ENCODE measurements around the gene CBX6. TPM values are rescaled to one million over a fixed set of nuclear protein-coding genes. Genes with fewer than 3 reads are reported as not detected.

Gene CBX6
- total RNA-seq, 3 donors from 2014 or later (not counting 1 experiment from before 2014, with no cell fraction given) = 68.0 to 81.5 (median 75.7) TPM

GRCh38 chr22:38829485-38829884 lies 42.5 kb downstream of the CBX6 start:
- H3K4me3 ChIP-seq (ENCODE audit: low read length) = no peak overlapping the region
- H3K4me1 Mint-ChIP-seq = no peaks in the 10 kb centered on the region
- no peak overlapping the region for H3K27ac Mint-ChIP-seq
- ATAC-seq (no peak), DNase-seq (no peak)
- TF ChIP-seq, protein P1, sequence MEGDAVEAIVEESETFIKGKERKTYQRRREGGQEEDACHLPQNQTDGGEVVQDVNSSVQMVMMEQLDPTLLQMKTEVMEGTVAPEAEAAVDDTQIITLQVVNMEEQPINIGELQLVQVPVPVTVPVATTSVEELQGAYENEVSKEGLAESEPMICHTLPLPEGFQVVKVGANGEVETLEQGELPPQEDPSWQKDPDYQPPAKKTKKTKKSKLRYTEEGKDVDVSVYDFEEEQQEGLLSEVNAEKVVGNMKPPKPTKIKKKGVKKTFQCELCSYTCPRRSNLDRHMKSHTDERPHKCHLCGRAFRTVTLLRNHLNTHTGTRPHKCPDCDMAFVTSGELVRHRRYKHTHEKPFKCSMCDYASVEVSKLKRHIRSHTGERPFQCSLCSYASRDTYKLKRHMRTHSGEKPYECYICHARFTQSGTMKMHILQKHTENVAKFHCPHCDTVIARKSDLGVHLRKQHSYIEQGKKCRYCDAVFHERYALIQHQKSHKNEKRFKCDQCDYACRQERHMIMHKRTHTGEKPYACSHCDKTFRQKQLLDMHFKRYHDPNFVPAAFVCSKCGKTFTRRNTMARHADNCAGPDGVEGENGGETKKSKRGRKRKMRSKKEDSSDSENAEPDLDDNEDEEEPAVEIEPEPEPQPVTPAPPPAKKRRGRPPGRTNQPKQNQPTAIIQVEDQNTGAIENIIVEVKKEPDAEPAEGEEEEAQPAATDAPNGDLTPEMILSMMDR (IDR thresholded peaks at IDR 0.05) = no peak
- intact Hi-C loops (cut with micrococcal nuclease) = no loop called here
- H3K9me3 ChIP-seq (ENCODE audit: control insufficient read depth, insufficient read depth, low read length) = no peaks in the 10 kb centered on the region
- H3K36me3 Mint-ChIP-seq = no peaks in the 10 kb centered on the region
- no peaks in the 10 kb centered on the region for H3K4me1 ChIP-seq (ENCODE audit: control insufficient read depth, insufficient read depth, low read length)
- no peaks in the 10 kb centered on the region for H3K9me3 Mint-ChIP-seq
- H3K4me3 Mint-ChIP-seq = no peak overlapping the region
- WGBS (ENCODE audit: insufficient coverage) = 91% methylated on average over 4 of the region's 4 CpGs
- H3K27me3 Mint-ChIP-seq (ENCODE audit: low read depth in 2 of 2) = no peaks in the 10 kb centered on the region
- H3K27ac ChIP-seq (ENCODE audit: low read length) = no peak overlapping the region
- H3K27me3 ChIP-seq (ENCODE audit: control insufficient read depth, insufficient read depth, low read length) = no peaks in the 10 kb centered on the region
- H3K36me3 ChIP-seq (ENCODE audit: control insufficient read depth, insufficient read depth, low read length) = no peaks in the 10 kb centered on the region

GRCh38 chr22:38828616-38829205 lies 43.3 kb downstream of the CBX6 start:
- no peaks in the 10 kb centered on the region for H3K27me3 Mint-ChIP-seq (ENCODE audit: low read depth in 2 of 2)
- no peak for DNase-seq
- no peaks in the 10 kb centered on the region for H3K36me3 Mint-ChIP-seq

DNA sequence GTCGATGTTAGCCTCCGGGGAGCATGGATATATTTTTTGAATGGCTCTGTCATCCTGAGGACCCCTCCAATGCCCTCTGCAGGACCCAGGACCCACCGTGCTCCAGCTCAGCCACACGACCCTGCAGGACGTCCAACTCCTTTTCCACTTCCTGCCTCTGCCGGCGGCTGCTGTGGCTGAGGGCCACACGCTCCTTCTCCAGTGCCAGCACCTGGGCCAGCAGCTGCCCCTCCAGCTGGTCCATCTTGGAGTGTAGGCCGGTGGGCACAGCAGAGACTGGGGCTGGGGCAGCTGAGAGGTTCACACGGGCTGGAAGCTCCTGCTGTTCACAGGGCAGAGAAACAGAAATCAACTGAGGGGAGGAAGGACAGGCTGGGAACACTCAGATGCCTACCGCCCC lies 43.8 kb downstream of the CBX6 start:
- Histone ChIP-seq H3K27ac (ENCODE audit: low read length) (no peak overlapping the region), H3K4me3 (ENCODE audit: low read length) (no peak overlapping the region), H3K27me3 (ENCODE audit: control insufficient read depth, insufficient read depth, low read length) (no peaks in the 10 kb centered on the region), H3K9me3 (ENCODE audit: control insufficient read depth, insufficient read depth, low read length) (no peaks in the 10 kb centered on the region), H3K4me1 (ENCODE audit: control insufficient read depth, insufficient read depth, low read length) (no peaks in the 10 kb centered on the region), H3K36me3 (ENCODE audit: control insufficient read depth, insufficient read depth, low read length) (no peaks in the 10 kb centered on the region)
- H3K27ac Mint-ChIP-seq = no peak overlapping the region
- H3K27me3 Mint-ChIP-seq (ENCODE audit: low read depth in 2 of 2) = no peaks in the 10 kb centered on the region
- no peaks in the 10 kb centered on the region for H3K9me3 Mint-ChIP-seq
- intact Hi-C loops (cut with micrococcal nuclease) = no loop called here
- no peak overlapping the region for H3K4me3 Mint-ChIP-seq
- no peaks in the 10 kb centered on the region for H3K4me1 Mint-ChIP-seq
- TF ChIP-seq, protein P1 (IDR thresholded peaks at IDR 0.05) = no peak
- DNase-seq (no peak), ATAC-seq (no peak)
- H3K36me3 Mint-ChIP-seq = no peaks in the 10 kb centered on the region
- WGBS (ENCODE audit: insufficient coverage) = 79% methylated on average over 11 of the region's 11 CpGs

More at GRCh38 chr22:38828616-38829205, 43.3 kb downstream of the CBX6 start:
- Histone ChIP-seq H3K4me3 (ENCODE audit: low read length) (no peak overlapping the region), H3K27ac (ENCODE audit: low read length) (no peak overlapping the region), H3K36me3 (ENCODE audit: control insufficient read depth, insufficient read depth, low read length) (no peaks in the 10 kb centered on the region), H3K9me3 (ENCODE audit: control insufficient read depth, insufficient read depth, low read length) (no peaks in the 10 kb centered on the region), H3K27me3 (ENCODE audit: control insufficient read depth, insufficient read depth, low read length) (no peaks in the 10 kb centered on the region), H3K4me1 (ENCODE audit: control insufficient read depth, insufficient read depth, low read length) (no peaks in the 10 kb centered on the region)
- Mint-ChIP-seq H3K4me1 (no peaks in the 10 kb centered on the region), H3K27ac (no peak overlapping the region), H3K9me3 (no peaks in the 10 kb centered on the region), H3K4me3 (no peak overlapping the region)
- ATAC-seq = no peak
- intact Hi-C loops (cut with micrococcal nuclease) = no loop called here
- 84% methylated on average over 10 of the region's 10 CpGs for WGBS (ENCODE audit: insufficient coverage)
- TF ChIP-seq, protein P1 (IDR thresholded peaks at IDR 0.05) = no peak

- Mint-ChIP-seq H3K27ac (no peak overlapping the region), H3K36me3 (no peaks in the 10 kb centered on the region), H3K27me3 (ENCODE audit: low read depth in 2 of 2) (no peaks in the 10 kb centered on the region), H3K9me3 (no peaks in the 10 kb centered on the region), H3K4me3 (no peak overlapping the region), H3K4me1 (no peaks in the 10 kb centered on the region)
- Histone ChIP-seq H3K36me3 (ENCODE audit: control insufficient read depth, insufficient read depth, low read length) (no peaks in the 10 kb centered on the region), H3K27me3 (ENCODE audit: control insufficient read depth, insufficient read depth, low read length) (no peaks in the 10 kb centered on the region), H3K4me3 (ENCODE audit: low read length) (no peak overlapping the region), H3K4me1 (ENCODE audit: control insufficient read depth, insufficient read depth, low read length) (no peaks in the 10 kb centered on the region), H3K27ac (ENCODE audit: low read length) (no peak overlapping the region), H3K9me3 (ENCODE audit: control insufficient read depth, insufficient read depth, low read length) (no peaks in the 10 kb centered on the region)
- TF ChIP-seq, protein P1 (IDR thresholded peaks at IDR 0.05) = no peak
- intact Hi-C loops (cut with micrococcal nuclease) = no loop called here
- no peak for DNase-seq
- ATAC-seq = no peak
Observed at GRCh38 chr22:38827510-38827909, 44.5 kb downstream of the CBX6 start.
